Measurements from ENCODE around the gene KRTAP8-1. TPM values are rescaled to one million over a fixed set of nuclear protein-coding genes. Genes with fewer than 3 reads are reported as not detected.
A peak's percentile ranks its signal among the peaks of the same experiment; 100 is the strongest.

KRTAP8-1 gene
- not detected for total RNA-seq (2021; fragmentation: NEBNext Ultra II Directional; extraction: Animal tissue kit (Norgen Biotek cat#: 25700))
- long read RNA-seq = 0 reads

GRCh38 chr21:30813174-30813573, at the start of gene KRTAP8-1:
Gene KRTAP8-1 (minus strand): TSS chr21:30813274. CDS start chr21:30813220, 54 bp downstream.
- Mint-ChIP-seq H3K27ac (no peak within 1 kb of the TSS), H3K27me3 (ENCODE audit: insufficient read depth) (no peaks in the 10 kb centered on the region), H3K36me3 (ENCODE audit: low read depth) (no peaks in the 10 kb centered on the region), H3K4me1 (ENCODE audit: low read depth) (no peaks in the 10 kb centered on the region), H3K9me3 (peaks cover 58% of the 10 kb centered on the region), H3K4me3 (no peak within 1 kb of the TSS)
- TF ChIP-seq CTCF (IDR thresholded peaks at IDR 0.05) = no peak
- DNase-seq = no peak

GRCh38 chr21:30847627-30848500, 34.8 kb upstream of the KRTAP8-1 start:
- no peak for TF ChIP-seq CTCF (IDR thresholded peaks at IDR 0.05)
- no peaks in the 10 kb centered on the region for H3K36me3 Mint-ChIP-seq (ENCODE audit: low read depth)
- H3K4me1 Mint-ChIP-seq (ENCODE audit: low read depth) = no peaks in the 10 kb centered on the region
- H3K27me3 Mint-ChIP-seq (ENCODE audit: insufficient read depth) = no peaks in the 10 kb centered on the region
- H3K4me3 Mint-ChIP-seq = no peak overlapping the region
- H3K27ac Mint-ChIP-seq = no peak overlapping the region
- no peak for DNase-seq
- H3K9me3 Mint-ChIP-seq = peaks cover 49% of the 10 kb centered on the region

- Mint-ChIP-seq H3K27ac (no peak overlapping the region), H3K4me1 (ENCODE audit: low read depth) (no peaks in the 10 kb centered on the region), H3K36me3 (ENCODE audit: low read depth) (no peaks in the 10 kb centered on the region), H3K9me3 (peaks cover 47% of the 10 kb centered on the region), H3K4me3 (no peak overlapping the region), H3K27me3 (ENCODE audit: insufficient read depth) (no peaks in the 10 kb centered on the region)
- no peak for DNase-seq
- TF ChIP-seq CTCF (IDR thresholded peaks at IDR 0.05) = peak; percentile 33; the same call in 1 of the 2 replicates
These were observed 29.9 kb upstream of the KRTAP8-1 start for GRCh38 chr21:30842990-30843389.

- no peak for DNase-seq
- no peaks in the 10 kb centered on the region for H3K27me3 Mint-ChIP-seq (ENCODE audit: insufficient read depth)
- no peak overlapping the region for H3K27ac Mint-ChIP-seq
- peak; percentile 27; the same call in 1 of the 2 replicates for TF ChIP-seq CTCF (IDR thresholded peaks at IDR 0.05)
- no peaks in the 10 kb centered on the region for H3K4me1 Mint-ChIP-seq (ENCODE audit: low read depth)
- H3K4me3 Mint-ChIP-seq = no peak overlapping the region
- no peaks in the 10 kb centered on the region for H3K36me3 Mint-ChIP-seq (ENCODE audit: low read depth)
- peaks cover 29% of the 10 kb centered on the region for H3K9me3 Mint-ChIP-seq
These were observed 26.2 kb upstream of the KRTAP8-1 start for GRCh38 chr21:30839304-30839703.

GRCh38 chr21:30838536-30838935, 25.5 kb upstream of the KRTAP8-1 start:
- TF ChIP-seq CTCF (IDR thresholded peaks at IDR 0.05) = no peak
- H3K9me3 Mint-ChIP-seq = peaks cover 28% of the 10 kb centered on the region

More at GRCh38 chr21:30838536-30838935, 25.5 kb upstream of the KRTAP8-1 start:
- H3K4me1 Mint-ChIP-seq (ENCODE audit: low read depth) = no peaks in the 10 kb centered on the region
- no peak overlapping the region for H3K4me3 Mint-ChIP-seq
- no peaks in the 10 kb centered on the region for H3K27me3 Mint-ChIP-seq (ENCODE audit: insufficient read depth)
- no peak overlapping the region for H3K27ac Mint-ChIP-seq
- no peak for DNase-seq
- no peaks in the 10 kb centered on the region for H3K36me3 Mint-ChIP-seq (ENCODE audit: low read depth)
